ENCODE data around the gene WDFY2.

The WDFY2 gene

GRCh38 chr13:51801631-51802099, 217.4 kb downstream of the WDFY2 start:
- DNase-seq: peak in 12 of 14 donors; percentile 10 to 77 (median 60)

GRCh38 chr13:51802631-51803418, 218.6 kb downstream of the WDFY2 start:
- DNase-seq: peak in 4 of 14 donors; percentile 41 to 62 (median 52)

- DNase-seq: peak; percentile 16 to 94 (median 86)
Observed at GRCh38 chr13:51803422-51804294, 219.4 kb downstream of the WDFY2 start, which contains the start of gene DHRS12. Gene DHRS12, minus strand, starts transcription at chr13:51804163. Its CDS starts 4,504 bp downstream, at chr13:51799659.

GRCh38 chr13:51804295-51805172, 220.3 kb downstream of the WDFY2 start:
- peak in 12 of 14 donors; percentile 41 to 83 (median 62) for DNase-seq

DNA sequence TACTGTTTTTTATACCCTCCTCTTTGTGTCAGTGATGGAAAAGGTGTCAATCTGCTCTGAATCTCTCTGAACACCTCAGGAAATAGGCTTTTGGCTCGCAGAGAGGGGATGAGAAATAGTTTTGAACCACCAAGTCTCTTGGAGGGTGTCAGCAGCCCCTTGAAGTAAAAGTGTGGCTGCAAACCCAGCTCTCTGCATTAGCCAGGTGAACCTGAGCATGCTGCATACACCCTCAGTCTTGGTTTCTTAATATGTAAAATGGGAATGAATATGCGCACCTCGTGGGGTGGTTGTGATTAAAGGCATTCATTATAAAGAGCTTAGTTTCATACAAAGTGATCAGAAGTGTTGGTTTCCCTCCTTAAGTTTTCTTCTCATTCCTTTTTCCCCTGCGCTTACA, 221.1 kb downstream of the WDFY2 start:
- DNase-seq: peak in 2 of 14 donors; percentile 17 to 45

- no peak for DNase-seq
Observed at GRCh38 chr13:51805925-51806324, 221.7 kb downstream of the WDFY2 start.

DNA sequence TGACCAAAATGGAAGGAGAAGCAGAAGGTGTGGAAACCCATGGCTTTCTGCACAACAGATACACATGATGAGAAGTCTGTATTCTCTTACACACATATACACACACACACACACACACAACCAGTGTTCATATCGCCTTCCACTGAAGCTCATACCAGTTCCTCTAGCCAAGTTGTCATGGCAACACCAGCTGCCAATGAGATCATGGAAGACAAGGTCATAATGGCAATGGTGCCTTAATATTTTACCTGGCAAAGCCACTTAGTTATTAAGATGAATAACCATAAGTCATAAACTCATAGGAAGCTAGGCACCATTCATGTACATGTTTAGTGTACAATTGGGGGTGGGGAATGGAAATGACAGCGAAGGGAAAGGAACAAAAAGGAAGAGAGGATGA, 222.3 kb downstream of the WDFY2 start:
- DNase-seq: no peak

DNA sequence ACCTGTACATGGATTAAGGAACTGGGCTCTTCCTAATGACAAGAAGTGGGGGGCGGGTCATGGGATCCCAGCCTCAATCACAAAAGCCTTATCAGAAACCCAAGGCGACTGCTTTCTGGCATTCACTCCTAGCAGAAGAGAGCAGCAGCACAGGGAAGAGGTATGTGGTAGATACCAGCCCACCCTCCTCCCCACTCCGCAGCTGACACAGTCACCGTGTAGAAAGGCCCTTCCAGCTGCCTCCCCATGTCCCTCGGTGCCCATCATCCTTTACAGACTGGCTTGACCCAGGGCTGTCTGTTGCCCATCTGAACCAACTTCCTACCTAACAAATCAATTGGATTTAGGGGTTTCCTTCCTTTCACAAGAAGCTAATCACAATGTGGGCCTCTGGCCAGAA, 222.8 kb downstream of the WDFY2 start:
- DNase-seq: no peak

DNA sequence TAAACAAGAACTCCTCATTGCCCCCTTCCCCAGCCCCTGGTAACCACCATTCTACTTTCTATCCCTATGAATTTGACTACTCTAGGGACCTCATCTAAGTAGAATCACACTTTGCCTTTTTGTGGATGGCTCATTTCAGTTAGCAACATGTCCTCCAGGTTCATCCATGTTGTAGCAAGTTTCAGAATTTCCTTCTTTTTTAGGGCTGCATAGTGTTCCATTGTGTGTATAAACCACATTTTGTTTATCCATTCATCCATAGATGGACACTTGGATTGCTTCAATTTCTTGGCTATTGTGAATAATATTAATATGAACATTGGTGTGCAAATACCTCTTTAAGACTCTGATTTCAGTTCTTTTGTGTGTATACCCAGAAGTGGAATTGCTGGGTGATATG, 224.5 kb downstream of the WDFY2 start:
- no peak for DNase-seq

- no peak for DNase-seq
Observed at GRCh38 chr13:51811046-51811445, 226.8 kb downstream of the WDFY2 start.

DNA sequence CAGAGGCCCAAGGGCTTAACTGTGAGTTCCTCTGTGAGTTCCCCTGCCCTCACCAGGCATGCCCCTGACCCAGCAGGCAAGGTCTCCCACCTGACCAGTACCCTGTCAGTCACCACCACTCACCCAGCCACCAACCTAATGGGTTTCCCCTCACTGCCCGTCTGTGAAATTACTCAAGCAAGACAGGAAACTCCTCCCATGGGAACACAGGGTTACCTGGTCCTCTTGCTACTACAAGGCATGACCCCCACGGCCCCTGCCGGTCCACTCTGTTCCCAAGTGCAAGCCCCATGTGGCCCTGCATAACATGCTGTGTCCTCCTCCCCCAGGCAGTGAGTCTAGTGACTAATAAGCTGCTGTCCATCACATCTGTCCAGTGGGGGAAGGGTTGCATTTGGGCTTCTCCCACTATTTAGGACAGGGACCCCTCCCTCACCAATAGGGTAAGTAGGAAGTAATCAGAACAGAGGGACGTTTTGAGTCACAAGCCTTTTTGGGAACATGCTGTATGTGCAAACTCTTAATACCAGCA, 227.7 kb downstream of the WDFY2 start:
- DNase-seq: peak in 1 of 14 donors; percentile 10

DNA sequence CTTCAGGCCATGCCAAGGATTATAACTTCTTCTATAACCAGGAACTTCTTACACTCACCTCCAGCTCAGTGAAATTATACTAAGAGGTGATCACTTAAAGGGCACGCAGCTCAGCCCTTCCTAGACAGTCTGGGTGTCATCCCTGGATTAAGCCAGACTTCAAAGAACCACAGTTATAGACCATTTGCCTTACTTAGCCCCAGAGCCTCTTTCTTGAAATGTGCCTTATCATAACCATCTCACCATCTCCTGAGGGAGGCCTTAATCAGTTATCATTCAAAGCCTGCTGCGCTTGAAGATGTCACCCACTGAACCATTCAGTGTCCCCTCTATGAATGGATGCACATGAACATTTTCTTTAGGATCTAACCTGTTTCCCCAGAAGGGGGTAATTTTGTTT, 229.8 kb downstream of the WDFY2 start:
- no peak for DNase-seq

GRCh38 chr13:51814825-51815650, 230.8 kb downstream of the WDFY2 start:
- DNase-seq: peak in 10 of 14 donors; percentile 12 to 52 (median 22)

GRCh38 chr13:51815848-51816247, 231.6 kb downstream of the WDFY2 start:
- DNase-seq: no peak

- DNase-seq: no peak
Observed at GRCh38 chr13:51816604-51817249, 232.5 kb downstream of the WDFY2 start.
